HepG2 (cell line): ENCODE results near the gene INSR. TPM values are rescaled to one million over a fixed set of nuclear protein-coding genes. Genes with fewer than 3 reads are reported as not detected.

ENCODE experiments used
- ATAC-seq: fragments of 200-7000 bp; cut with Tn5 transposase; 3 replicates; pipeline ENCODE4 v1.9.1; 2020; ENCODE audit warnings: mild to moderate bottlenecking, moderate library complexity
- BruUV-seq: library from RNA; stranded (reverse); fragments of 400-500 nt; replicated peaks from 2 replicates; lab custom pipeline; 2021; lab: Mats Ljungman, UMichigan
- CTCF ChIA-PET: fragments of 300-600 bp; formaldehyde crosslinking; extraction: SDS; loops from one replicate; lab custom pipeline; 2021; ENCODE audit warnings: low total read pairs, inconsistent platforms, low intra/inter-chr PET ratio; lab: Yijun Ruan, JAX
- POLR2A ChIA-PET: fragments of 350-600 bp; sonication (Branson Sonifier 250); formaldehyde crosslinking; loops from one replicate; lab custom pipeline; 2020; ENCODE audit warnings: antibody characterized with exemption, inconsistent platforms; lab: Yijun Ruan, JAX
- DNase-seq: peaks from one replicate; pipeline ENCODE4 v3.0.0-alpha.2; 2015; ENCODE audit warnings: low spot score
- FAIRE-seq: peaks from 3 replicates; lab custom pipeline; 2011; peaks lifted over from hg19 to GRCh38; lab: Jason Lieb, UNC
- H2AFZ ChIP-seq: one replicate; pipeline ENCODE4 v1.6.1; 2011; ENCODE audit warnings: low read length, inconsistent platforms
- H3K27ac ChIP-seq: fragments of 300-600 bp; 3 replicates; pipeline ENCODE4 v1.8.0; 2011; ENCODE audit warnings: mixed run types, mild to moderate bottlenecking, mixed read lengths, low read length, inconsistent platforms; ENCODE audit not compliant: insufficient read depth; ENCODE audit errors: extremely low read length
- H3K27me3 ChIP-seq, 2 experiments: fragments of 200-600 bp in 1 of 2; 2 replicates in 1 of 2; 3 replicates in 1 of 2; pipeline versions ENCODE4 v1.6.0 to v1.8.0; 2011; ENCODE audit warnings: low read length in 2 of 2, mild to moderate bottlenecking in 2 of 2, moderate library complexity in 2 of 2, inconsistent platforms in 1 of 2; ENCODE audit not compliant: insufficient read depth in 2 of 2, control insufficient read depth in 1 of 2
- H3K36me3 ChIP-seq, 2 experiments: fragments of 200-600 bp in 1 of 2; replicated peaks in 1 of 2; 2 replicates in 1 of 2; 3 replicates in 1 of 2; pipeline versions ENCODE4 v1.5.1 to v1.8.0; 2011; ENCODE audit warnings: low read length in 2 of 2, inconsistent platforms in 1 of 2; ENCODE audit not compliant: insufficient read depth in 2 of 2, control insufficient read depth in 1 of 2
- H3K4me1 ChIP-seq: 2 replicates; pipeline ENCODE4 v1.5.1; 2012; ENCODE audit warnings: low read length, inconsistent platforms; ENCODE audit not compliant: insufficient read depth
- H3K4me2 ChIP-seq: 2 replicates; pipeline ENCODE4 v1.6.0; 2011; ENCODE audit warnings: low read depth, low read length, inconsistent platforms
- H3K4me3 ChIP-seq, 3 experiments: fragments of 200-600 bp in 1 of 3; sonication (generic), shearing (Covaris generic) in 1 of 3; replicated peaks in 1 of 3; 2 replicates each; pipeline ENCODE4 v1.5.1; 2011 to 2016; ENCODE audit warnings: low read length in 3 of 3, inconsistent platforms in 2 of 3, low read depth in 2 of 3, mild to moderate bottlenecking in 2 of 3, control low read depth in 1 of 3, mixed read lengths in 1 of 3; ENCODE audit not compliant: insufficient read depth in 1 of 3
- H3K79me2 ChIP-seq: one replicate; pipeline ENCODE4 v1.6.1; 2011; ENCODE audit warnings: low read length, inconsistent platforms; ENCODE audit not compliant: insufficient read depth
- H3K9ac ChIP-seq: 2 replicates; pipeline ENCODE4 v1.6.0; 2011; ENCODE audit warnings: mild to moderate bottlenecking, low read depth, low read length, inconsistent platforms; ENCODE audit not compliant: insufficient read depth
- H3K9me3 ChIP-seq: 2 replicates; pipeline ENCODE4 v1.5.1; 2012; ENCODE audit warnings: mild to moderate bottlenecking, low read length
- H4K20me1 ChIP-seq: 2 replicates; pipeline ENCODE4 v1.6.0; 2011; ENCODE audit warnings: inconsistent platforms, mild to moderate bottlenecking, low read length, moderate library complexity; ENCODE audit not compliant: insufficient read depth
- ATF7-NPFF ChIP-seq: sonication (generic); formaldehyde crosslinking; IDR thresholded peaks from 2 replicates; pipeline ENCODE4 v1.8.1; 2023; ENCODE audit warnings: mild to moderate bottlenecking, low read depth, missing genetic modification reagents, moderate library complexity
- CENPT ChIP-seq: sonication (generic); formaldehyde crosslinking; IDR thresholded peaks from 2 replicates; pipeline ENCODE4 v1.8.0; 2022; ENCODE audit warnings: low read depth, mild to moderate bottlenecking, moderate library complexity, missing genetic modification reagents
- HNRNPK ChIP-seq: fragments of 200-400 bp; formaldehyde crosslinking; IDR thresholded peaks from 2 replicates; pipeline ENCODE4 v1.6.1; 2018; ENCODE audit warnings: low read length, low read depth, moderate library complexity, mild to moderate bottlenecking; ENCODE audit not compliant: poor library complexity, severe bottlenecking
- KDM5B ChIP-seq: sonication (generic); formaldehyde crosslinking; IDR thresholded peaks from 2 replicates; pipeline ENCODE4 v1.4.0; 2020; ENCODE audit warnings: missing genetic modification reagents, mild to moderate bottlenecking, borderline replicate concordance
- MAFF ChIP-seq: IDR thresholded peaks from 2 replicates; pipeline ENCODE4 v1.6.1; 2011; ENCODE audit warnings: low read depth, low read length, improper control_type of control experiment
- MAFK ChIP-seq, 2 experiments: IDR thresholded peaks in 1 of 2; conservative IDR thresholded peaks in 1 of 2; 2 replicates each; pipeline ENCODE4 v1.6.1; 2011; ENCODE audit warnings: improper control_type of control experiment in 2 of 2, low read length in 2 of 2
- NKX3-1 ChIP-seq: sonication (generic); formaldehyde crosslinking; IDR thresholded peaks from 2 replicates; pipeline ENCODE4 v1.5.0; 2020; ENCODE audit warnings: missing genetic modification reagents
- SALL2 ChIP-seq: sonication (generic); formaldehyde crosslinking; IDR thresholded peaks from 2 replicates; pipeline ENCODE4 v1.8.1; 2023; ENCODE audit warnings: mild to moderate bottlenecking, missing genetic modification reagents, inconsistent platforms
- TBX2 ChIP-seq: sonication (generic); formaldehyde crosslinking; IDR thresholded peaks from 2 replicates; pipeline ENCODE4 v1.5.0; 2020; ENCODE audit warnings: missing genetic modification reagents, mild to moderate bottlenecking, borderline replicate concordance
- ZSCAN31 ChIP-seq: sonication (generic); formaldehyde crosslinking; IDR thresholded peaks from 2 replicates; pipeline ENCODE4 v1.5.0; 2020; ENCODE audit warnings: low read depth, mild to moderate bottlenecking, missing genetic modification reagents
- WGBS: methylation state at CpG from one replicate; pipeline ENCODE4 v1.1.6; 2017; ENCODE audit warnings: low lambda C conversion rate; 5-methylcytosine and 5-hydroxymethylcytosine counted together
- in situ Hi-C: cut with HindIII; loops from 2 replicates; pipeline ENCODE4 v1.10.0; 2017; ENCODE audit warnings: low pct_unique_long_range_greater_than_20kb; ENCODE audit not compliant: extremely low pct_ligation_motif_present
- intact Hi-C: fragments of 100-400 bp; cut with micrococcal nuclease; formaldehyde crosslinking; loops from one replicate; pipeline ENCODE4 v1.10.0; 2022; ENCODE audit not compliant: unreplicated experiment
- polyA plus RNA-seq, 8 experiments: library from polyadenylated mRNA; depleted of rRNA in 3 of 8; stranded (reverse) in 7 of 8; unstranded in 1 of 8; fragments of >200 nt; fragmentation: Illumina TruSeq in 4 of 8; extraction: Trizol in 4 of 8; gene quantifications; 2 replicates each; pipeline versions ENCODE4 v1.2.1 to v1.2.3, GENCODE V29; 2011 to 2016; ENCODE audit warnings: low read depth in 4 of 8, missing spikeins in 1 of 8, mixed read lengths in 1 of 8; ENCODE audit not compliant: insufficient read depth in 1 of 8
- total RNA-seq, 5 experiments: library from RNA; depleted of rRNA; stranded (reverse); fragments of >200 nt; fragmentation: Illumina TruSeq; extraction: Trizol; gene quantifications; 2 replicates each; pipeline ENCODE4 v1.2.3, GENCODE V29; 2016; ENCODE audit warnings: low read depth in 1 of 5
- TF ChIP-seq, protein P1 (sequence below): sonication (generic); formaldehyde crosslinking; IDR thresholded peaks from 2 replicates; pipeline ENCODE4 v1.4.0; 2020; ENCODE audit warnings: missing genetic modification reagents

The INSR gene
- total and polyA plus RNA-seq, 2 of the 13 experiments (the other 11 are each of a cell fraction or from before 2014, with no cell fraction given): 24.2 to 29.8 TPM

DNA sequence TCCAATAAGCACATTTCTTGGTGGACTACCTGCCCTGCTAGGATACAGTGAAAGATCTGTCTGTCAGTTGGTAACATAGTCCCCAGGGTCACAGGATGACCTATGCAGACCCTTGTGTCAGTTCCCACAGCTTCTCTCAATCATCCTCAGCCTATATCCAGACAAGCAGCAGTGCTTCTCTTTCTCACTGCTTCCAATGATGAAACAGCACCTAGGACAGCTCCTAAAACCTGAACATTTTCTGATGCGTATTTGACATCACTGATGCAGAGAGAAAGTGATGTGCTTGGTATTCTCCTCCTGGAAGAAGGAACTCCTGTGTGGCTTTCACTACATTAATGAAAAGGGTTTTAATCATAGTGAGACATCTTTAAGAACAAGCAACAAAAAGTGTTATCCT is 181.0 kb downstream of the INSR start (continued):
- TF ChIP-seq SALL2 (CRISPR knock-in tag): no peak

DNA sequence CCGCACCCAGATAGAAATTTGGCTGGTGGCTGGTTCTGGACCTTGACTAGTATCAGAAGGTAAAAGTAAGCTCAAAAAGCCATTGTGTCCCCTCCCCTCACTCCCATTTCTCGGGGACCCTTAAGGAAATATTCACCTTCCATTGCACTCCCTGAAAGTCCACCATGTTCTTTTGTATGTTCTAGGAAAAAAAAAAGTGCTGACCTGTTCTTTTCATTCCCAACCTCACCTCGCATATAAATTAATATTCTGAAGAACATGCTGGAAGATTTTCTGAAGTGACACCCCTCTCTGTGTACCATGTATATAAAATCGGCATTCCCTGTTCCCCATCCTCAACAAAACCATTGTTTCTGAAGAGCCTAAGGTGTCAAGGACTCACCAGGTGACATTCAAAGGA is 181.5 kb downstream of the INSR start:
- H3K79me2 ChIP-seq: no peaks in the 10 kb centered on the region
- no peak overlapping the region for H3K4me3 ChIP-seq
- H3K9ac ChIP-seq: no peak overlapping the region
- H3K27me3 ChIP-seq: no peaks in the 10 kb centered on the region
- no peak overlapping the region for H3K4me2 ChIP-seq
- H2AFZ ChIP-seq: no peak overlapping the region
- FAIRE-seq: no peak
- CTCF ChIA-PET: no interaction called here
- H3K36me3 ChIP-seq: peaks cover 3 to 13% of the 10 kb centered on the region in 2 experiments; a peak in 3 of 5 replicates
- 68% methylated on average over 4 of the region's 4 CpGs for WGBS
- no peak for ATAC-seq
- no peaks in the 10 kb centered on the region for H3K9me3 ChIP-seq
- TF ChIP-seq NKX3-1: no peak
- TF ChIP-seq KDM5B: no peak
- TF ChIP-seq MAFK (conservative IDR thresholded peaks at IDR 0.05 in 1 of 2, IDR thresholded peaks at IDR 0.05 in 1 of 2; ENCODE audit: low read length in 2 of 2): peak; percentile 88 to 91
- TF ChIP-seq MAFF: peak; percentile 84
- in situ Hi-C loops (no loop called here), intact Hi-C loops (no loop called here)
- H3K27ac ChIP-seq: no peak overlapping the region
- POLR2A ChIA-PET: no interaction called here
- H3K4me1 ChIP-seq: peaks cover 9% of the 10 kb centered on the region
- H4K20me1 ChIP-seq: no peaks in the 10 kb centered on the region
- no TSS peak for BruUV-seq
- DNase-seq: no peak

DNA sequence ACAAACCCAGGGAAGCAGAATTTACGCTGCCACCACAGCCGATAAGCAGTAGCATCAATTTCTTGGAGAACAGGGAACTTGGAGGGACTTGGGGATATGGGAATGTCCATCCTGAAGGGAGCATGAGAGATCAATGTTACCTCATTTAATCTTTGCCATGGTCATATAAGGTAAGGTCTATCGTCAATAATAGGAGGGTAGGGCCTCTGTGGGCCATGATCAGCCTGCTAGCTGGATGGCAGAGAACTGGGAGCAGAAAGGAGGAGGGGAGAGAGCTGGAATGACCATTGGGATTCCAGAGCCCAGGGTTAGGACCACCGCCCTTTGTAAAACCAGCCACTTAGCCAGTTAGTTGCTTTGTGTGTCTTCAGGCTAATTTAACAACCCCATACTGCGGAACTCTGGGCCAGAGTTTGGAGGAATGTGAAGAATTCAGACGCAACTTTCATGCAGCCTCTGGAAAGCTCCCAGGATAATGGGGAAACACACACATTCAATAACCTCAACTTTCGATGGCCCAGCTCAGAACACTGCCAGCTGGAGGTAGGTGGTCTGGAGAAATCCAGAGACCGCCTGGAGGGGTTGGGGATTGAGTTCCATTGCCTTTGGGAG is 184.4 kb downstream of the INSR start:
- FAIRE-seq (no peak), DNase-seq (peak; percentile 11), ATAC-seq (peak; percentile 68)
- BruUV-seq: no TSS peak
- no peak overlapping the region for H3K4me3 ChIP-seq
- no peak overlapping the region for H3K27ac ChIP-seq
- peak overlapping the region; percentile 24 for H3K4me2 ChIP-seq
- H3K36me3 ChIP-seq: no peaks in the 10 kb centered on the region
- no peak overlapping the region for H3K9ac ChIP-seq
- 35% methylated on average over 7 of the region's 8 CpGs for WGBS
- H2AFZ ChIP-seq: no peak overlapping the region
- H3K4me1 ChIP-seq: peaks cover 9% of the 10 kb centered on the region
- no peaks in the 10 kb centered on the region for H3K79me2 ChIP-seq
- H3K9me3 ChIP-seq: no peaks in the 10 kb centered on the region
- no peaks in the 10 kb centered on the region for H4K20me1 ChIP-seq
- intact Hi-C loops: no loop called here
- CTCF ChIA-PET: interaction anchor here (0.8 kb wide), 1 partner anchor 10 kb away, joined by 3 read pairs; no protein-coding TSS in a partner anchor
- H3K27me3 ChIP-seq: no peaks in the 10 kb centered on the region
- POLR2A ChIA-PET: no interaction called here
- in situ Hi-C loops: loop anchor here (10.0 kb wide), 1 partner anchor 235 kb away; the partner anchor contains the start of gene ARHGEF18
- TF ChIP-seq, protein P1, sequence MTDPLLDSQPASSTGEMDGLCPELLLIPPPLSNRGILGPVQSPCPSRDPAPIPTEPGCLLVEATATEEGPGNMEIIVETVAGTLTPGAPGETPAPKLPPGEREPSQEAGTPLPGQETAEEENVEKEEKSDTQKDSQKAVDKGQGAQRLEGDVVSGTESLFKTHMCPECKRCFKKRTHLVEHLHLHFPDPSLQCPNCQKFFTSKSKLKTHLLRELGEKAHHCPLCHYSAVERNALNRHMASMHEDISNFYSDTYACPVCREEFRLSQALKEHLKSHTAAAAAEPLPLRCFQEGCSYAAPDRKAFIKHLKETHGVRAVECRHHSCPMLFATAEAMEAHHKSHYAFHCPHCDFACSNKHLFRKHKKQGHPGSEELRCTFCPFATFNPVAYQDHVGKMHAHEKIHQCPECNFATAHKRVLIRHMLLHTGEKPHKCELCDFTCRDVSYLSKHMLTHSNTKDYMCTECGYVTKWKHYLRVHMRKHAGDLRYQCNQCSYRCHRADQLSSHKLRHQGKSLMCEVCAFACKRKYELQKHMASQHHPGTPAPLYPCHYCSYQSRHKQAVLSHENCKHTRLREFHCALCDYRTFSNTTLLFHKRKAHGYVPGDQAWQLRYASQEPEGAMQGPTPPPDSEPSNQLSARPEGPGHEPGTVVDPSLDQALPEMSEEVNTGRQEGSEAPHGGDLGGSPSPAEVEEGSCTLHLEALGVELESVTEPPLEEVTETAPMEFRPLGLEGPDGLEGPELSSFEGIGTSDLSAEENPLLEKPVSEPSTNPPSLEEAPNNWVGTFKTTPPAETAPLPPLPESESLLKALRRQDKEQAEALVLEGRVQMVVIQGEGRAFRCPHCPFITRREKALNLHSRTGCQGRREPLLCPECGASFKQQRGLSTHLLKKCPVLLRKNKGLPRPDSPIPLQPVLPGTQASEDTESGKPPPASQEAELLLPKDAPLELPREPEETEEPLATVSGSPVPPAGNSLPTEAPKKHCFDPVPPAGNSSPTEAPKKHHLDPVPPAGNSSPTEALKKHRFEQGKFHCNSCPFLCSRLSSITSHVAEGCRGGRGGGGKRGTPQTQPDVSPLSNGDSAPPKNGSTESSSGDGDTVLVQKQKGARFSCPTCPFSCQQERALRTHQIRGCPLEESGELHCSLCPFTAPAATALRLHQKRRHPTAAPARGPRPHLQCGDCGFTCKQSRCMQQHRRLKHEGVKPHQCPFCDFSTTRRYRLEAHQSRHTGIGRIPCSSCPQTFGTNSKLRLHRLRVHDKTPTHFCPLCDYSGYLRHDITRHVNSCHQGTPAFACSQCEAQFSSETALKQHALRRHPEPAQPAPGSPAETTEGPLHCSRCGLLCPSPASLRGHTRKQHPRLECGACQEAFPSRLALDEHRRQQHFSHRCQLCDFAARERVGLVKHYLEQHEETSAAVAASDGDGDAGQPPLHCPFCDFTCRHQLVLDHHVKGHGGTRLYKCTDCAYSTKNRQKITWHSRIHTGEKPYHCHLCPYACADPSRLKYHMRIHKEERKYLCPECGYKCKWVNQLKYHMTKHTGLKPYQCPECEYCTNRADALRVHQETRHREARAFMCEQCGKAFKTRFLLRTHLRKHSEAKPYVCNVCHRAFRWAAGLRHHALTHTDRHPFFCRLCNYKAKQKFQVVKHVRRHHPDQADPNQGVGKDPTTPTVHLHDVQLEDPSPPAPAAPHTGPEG (CRISPR knock-in tag): no peak
- TF ChIP-seq ATF7-NPFF (no peak), ZSCAN31 (CRISPR knock-in tag) (no peak), HNRNPK (no peak), CENPT (CRISPR knock-in tag) (no peak), TBX2 (CRISPR knock-in tag) (no peak)
